HepG2 (cell line): ENCODE results near the gene TEKT5. TPM values are rescaled to one million over a fixed set of nuclear protein-coding genes. Genes with fewer than 3 reads are reported as not detected.
"Not testable (repeated sequence)": the region's sequence is repeated elsewhere in the genome, so short reads cannot be mapped to it uniquely, and the experiment has no call there.

Source experiments
- ATAC-seq: fragments of 200-7000 bp; cut with Tn5 transposase; 3 replicates; pipeline ENCODE4 v1.9.1; 2020; ENCODE audit warnings: mild to moderate bottlenecking, moderate library complexity
- BruUV-seq: library from RNA; stranded (reverse); fragments of 400-500 nt; replicated peaks from 2 replicates; lab custom pipeline; 2021; lab: Mats Ljungman, UMichigan
- CTCF ChIA-PET: fragments of 300-600 bp; formaldehyde crosslinking; extraction: SDS; loops from one replicate; lab custom pipeline; 2021; ENCODE audit warnings: low total read pairs, inconsistent platforms, low intra/inter-chr PET ratio; lab: Yijun Ruan, JAX
- POLR2A ChIA-PET: fragments of 350-600 bp; sonication (Branson Sonifier 250); formaldehyde crosslinking; loops from one replicate; lab custom pipeline; 2020; ENCODE audit warnings: antibody characterized with exemption, inconsistent platforms; lab: Yijun Ruan, JAX
- DNase-seq: peaks from one replicate; pipeline ENCODE4 v3.0.0-alpha.2; 2015; ENCODE audit warnings: low spot score
- FAIRE-seq: peaks from 3 replicates; lab custom pipeline; 2011; peaks lifted over from hg19 to GRCh38; lab: Jason Lieb, UNC
- H2AFZ ChIP-seq: one replicate; pipeline ENCODE4 v1.6.1; 2011; ENCODE audit warnings: low read length, inconsistent platforms
- H3K27ac ChIP-seq: fragments of 300-600 bp; 3 replicates; pipeline ENCODE4 v1.8.0; 2011; ENCODE audit warnings: mixed run types, mild to moderate bottlenecking, mixed read lengths, low read length, inconsistent platforms; ENCODE audit not compliant: insufficient read depth; ENCODE audit errors: extremely low read length
- H3K27me3 ChIP-seq, 2 experiments: fragments of 200-600 bp in 1 of 2; 2 replicates in 1 of 2; 3 replicates in 1 of 2; pipeline versions ENCODE4 v1.6.0 to v1.8.0; 2011; ENCODE audit warnings: low read length in 2 of 2, mild to moderate bottlenecking in 2 of 2, moderate library complexity in 2 of 2, inconsistent platforms in 1 of 2; ENCODE audit not compliant: insufficient read depth in 2 of 2, control insufficient read depth in 1 of 2
- H3K36me3 ChIP-seq, 2 experiments: fragments of 200-600 bp in 1 of 2; replicated peaks in 1 of 2; 2 replicates in 1 of 2; 3 replicates in 1 of 2; pipeline versions ENCODE4 v1.5.1 to v1.8.0; 2011; ENCODE audit warnings: low read length in 2 of 2, inconsistent platforms in 1 of 2; ENCODE audit not compliant: insufficient read depth in 2 of 2, control insufficient read depth in 1 of 2
- H3K4me1 ChIP-seq: 2 replicates; pipeline ENCODE4 v1.5.1; 2012; ENCODE audit warnings: low read length, inconsistent platforms; ENCODE audit not compliant: insufficient read depth
- H3K4me2 ChIP-seq: 2 replicates; pipeline ENCODE4 v1.6.0; 2011; ENCODE audit warnings: low read depth, low read length, inconsistent platforms
- H3K4me3 ChIP-seq, 3 experiments: fragments of 200-600 bp in 1 of 3; sonication (generic), shearing (Covaris generic) in 1 of 3; replicated peaks in 1 of 3; 2 replicates each; pipeline ENCODE4 v1.5.1; 2011 to 2016; ENCODE audit warnings: low read length in 3 of 3, inconsistent platforms in 2 of 3, low read depth in 2 of 3, mild to moderate bottlenecking in 2 of 3, control low read depth in 1 of 3, mixed read lengths in 1 of 3; ENCODE audit not compliant: insufficient read depth in 1 of 3
- H3K79me2 ChIP-seq: one replicate; pipeline ENCODE4 v1.6.1; 2011; ENCODE audit warnings: low read length, inconsistent platforms; ENCODE audit not compliant: insufficient read depth
- H3K9ac ChIP-seq: 2 replicates; pipeline ENCODE4 v1.6.0; 2011; ENCODE audit warnings: mild to moderate bottlenecking, low read depth, low read length, inconsistent platforms; ENCODE audit not compliant: insufficient read depth
- H3K9me3 ChIP-seq: 2 replicates; pipeline ENCODE4 v1.5.1; 2012; ENCODE audit warnings: mild to moderate bottlenecking, low read length
- H4K20me1 ChIP-seq: 2 replicates; pipeline ENCODE4 v1.6.0; 2011; ENCODE audit warnings: inconsistent platforms, mild to moderate bottlenecking, low read length, moderate library complexity; ENCODE audit not compliant: insufficient read depth
- MAZ ChIP-seq, 2 experiments: sonication (generic) in 1 of 2; formaldehyde crosslinking in 1 of 2; IDR thresholded peaks; 2 replicates each; pipeline versions ENCODE4 v1.5.0 to v1.6.1; 2012 to 2020; ENCODE audit warnings: low read depth in 2 of 2, mild to moderate bottlenecking in 2 of 2, borderline replicate concordance in 1 of 2, improper control_type of control experiment in 1 of 2, low read length in 1 of 2, missing genetic modification reagents in 1 of 2, moderate library complexity in 1 of 2
- MED13 ChIP-seq: sonication (generic); formaldehyde crosslinking; IDR thresholded peaks from 2 replicates; pipeline ENCODE4 v1.5.0; 2020; ENCODE audit warnings: missing genetic modification reagents
- NFE2L1 ChIP-seq: sonication (generic); formaldehyde crosslinking; IDR thresholded peaks from 2 replicates; pipeline ENCODE4 v1.4.0; 2020; ENCODE audit warnings: missing genetic modification reagents, mild to moderate bottlenecking, borderline replicate concordance
- RFX1 ChIP-seq: fragments of 450-650 bp; IDR thresholded peaks from 2 replicates; pipeline ENCODE4 v1.6.1; 2017
- TCF7L2 ChIP-seq: IDR thresholded peaks from 2 replicates; pipeline ENCODE4 v1.6.1; 2011; ENCODE audit warnings: mild to moderate bottlenecking, low read depth, low read length, moderate library complexity
- WGBS: methylation state at CpG from one replicate; pipeline ENCODE4 v1.1.6; 2017; ENCODE audit warnings: low lambda C conversion rate; 5-methylcytosine and 5-hydroxymethylcytosine counted together
- in situ Hi-C: cut with HindIII; loops from 2 replicates; pipeline ENCODE4 v1.10.0; 2017; ENCODE audit warnings: low pct_unique_long_range_greater_than_20kb; ENCODE audit not compliant: extremely low pct_ligation_motif_present
- intact Hi-C: fragments of 100-400 bp; cut with micrococcal nuclease; formaldehyde crosslinking; loops from one replicate; pipeline ENCODE4 v1.10.0; 2022; ENCODE audit not compliant: unreplicated experiment
- polyA plus RNA-seq, 8 experiments: library from polyadenylated mRNA; depleted of rRNA in 3 of 8; stranded (reverse) in 7 of 8; unstranded in 1 of 8; fragments of >200 nt; fragmentation: Illumina TruSeq in 4 of 8; extraction: Trizol in 4 of 8; gene quantifications; 2 replicates each; pipeline versions ENCODE4 v1.2.1 to v1.2.3, GENCODE V29; 2011 to 2016; ENCODE audit warnings: low read depth in 4 of 8, missing spikeins in 1 of 8, mixed read lengths in 1 of 8; ENCODE audit not compliant: insufficient read depth in 1 of 8
- total RNA-seq, 5 experiments: library from RNA; depleted of rRNA; stranded (reverse); fragments of >200 nt; fragmentation: Illumina TruSeq; extraction: Trizol; gene quantifications; 2 replicates each; pipeline ENCODE4 v1.2.3, GENCODE V29; 2016; ENCODE audit warnings: low read depth in 1 of 5

The TEKT5 gene
- total and polyA plus RNA-seq, 2 of the 13 experiments (the other 11 are each of a cell fraction or from before 2014, with no cell fraction given) = 0.16 TPM; not detected in 1

DNA sequence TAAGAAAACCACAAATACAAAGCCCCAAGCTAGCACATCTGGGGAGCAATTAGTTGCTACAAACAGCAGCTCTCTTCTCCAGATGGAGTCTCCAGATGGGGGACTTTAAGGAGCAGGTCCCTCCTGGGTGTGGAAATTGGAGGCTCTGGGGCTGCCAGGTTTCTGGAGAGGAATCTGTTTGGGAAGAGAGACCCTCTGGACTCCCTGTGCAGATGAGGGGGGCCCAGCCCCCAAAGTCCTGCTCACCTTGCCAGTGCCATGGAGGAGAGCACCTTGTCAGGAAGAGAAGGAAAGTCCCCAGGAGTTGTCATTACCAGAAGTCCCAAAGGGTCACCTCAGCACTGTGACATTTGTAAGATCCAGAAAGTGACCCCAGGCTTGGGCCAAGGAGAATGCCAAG lies 14.8 kb downstream of the TEKT5 start:
- POLR2A ChIA-PET = no interaction called here
- TF ChIP-seq NFE2L1 (CRISPR knock-in tag) (no peak), MED13 (no peak), MAZ (IDR thresholded peaks at IDR 0.05; ENCODE audit: borderline replicate concordance, low read depth, low read length) (no peak), MAZ (CRISPR knock-in tag; IDR thresholded peaks at IDR 0.05; ENCODE audit: low read depth) (no peak), TCF7L2 (no peak), RFX1 (no peak)
- intact Hi-C loops = no loop called here
- CTCF ChIA-PET = no interaction called here
- H4K20me1 ChIP-seq = no peaks in the 10 kb centered on the region
- no TSS peak for BruUV-seq
- no peak overlapping the region for H3K9ac ChIP-seq
- DNase-seq (no peak), FAIRE-seq (no peak), ATAC-seq (no peak)
- H3K9me3 ChIP-seq = no peaks in the 10 kb centered on the region
- no peak overlapping the region for H3K4me3 ChIP-seq
- no peak overlapping the region for H3K4me2 ChIP-seq
- no peaks in the 10 kb centered on the region for H3K79me2 ChIP-seq
- H3K36me3 ChIP-seq = no peaks in the 10 kb centered on the region
- H3K4me1 ChIP-seq = peaks cover 17% of the 10 kb centered on the region
- H3K27me3 ChIP-seq = peaks cover 8 to 40% of the 10 kb centered on the region in 2 experiments; a peak in 4 of 5 replicates
- H3K27ac ChIP-seq = no peak overlapping the region
- in situ Hi-C loops = no loop called here
- no peak overlapping the region for H2AFZ ChIP-seq

DNA sequence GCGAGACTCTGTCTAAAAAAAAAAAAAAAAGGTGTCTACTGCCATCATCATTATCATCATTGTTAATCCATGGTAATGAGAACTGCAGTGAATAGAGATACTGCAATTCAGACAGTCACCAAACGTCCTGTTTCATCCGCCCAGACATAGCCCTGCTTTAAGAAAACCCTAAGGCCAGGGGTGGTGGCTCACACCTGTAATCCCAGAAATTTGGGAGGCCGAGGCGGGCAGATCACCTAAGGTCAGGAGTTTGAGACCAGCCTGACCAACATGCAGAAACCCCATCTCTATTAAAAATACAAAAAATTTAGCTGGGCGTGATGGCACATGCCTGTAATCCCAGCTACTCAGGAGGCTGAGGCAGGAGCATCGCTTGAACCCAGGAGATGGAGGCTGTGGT lies 15.3 kb downstream of the TEKT5 start:
- CTCF ChIA-PET = not testable (repeated sequence)

More for the DNA sequence above, 15.3 kb downstream of the TEKT5 start:
- H3K4me3 ChIP-seq, POLR2A ChIA-PET, H3K27ac ChIP-seq, intact Hi-C loops, BruUV-seq, in situ Hi-C loops, H3K9ac ChIP-seq, H3K4me2 ChIP-seq, H4K20me1 ChIP-seq, H3K9me3 ChIP-seq, H2AFZ ChIP-seq, ATAC-seq, FAIRE-seq, H3K79me2 ChIP-seq, H3K36me3 ChIP-seq, DNase-seq: not testable (repeated sequence)
- peaks cover 8 to 35% of the 10 kb centered on the region in 2 experiments; a peak in 4 of 5 replicates for H3K27me3 ChIP-seq
- peaks cover 12% of the 10 kb centered on the region for H3K4me1 ChIP-seq
- 35% methylated on average over 7 of the region's 7 CpGs for WGBS
